Measurements from ENCODE around the gene HEATR1.

DNA sequence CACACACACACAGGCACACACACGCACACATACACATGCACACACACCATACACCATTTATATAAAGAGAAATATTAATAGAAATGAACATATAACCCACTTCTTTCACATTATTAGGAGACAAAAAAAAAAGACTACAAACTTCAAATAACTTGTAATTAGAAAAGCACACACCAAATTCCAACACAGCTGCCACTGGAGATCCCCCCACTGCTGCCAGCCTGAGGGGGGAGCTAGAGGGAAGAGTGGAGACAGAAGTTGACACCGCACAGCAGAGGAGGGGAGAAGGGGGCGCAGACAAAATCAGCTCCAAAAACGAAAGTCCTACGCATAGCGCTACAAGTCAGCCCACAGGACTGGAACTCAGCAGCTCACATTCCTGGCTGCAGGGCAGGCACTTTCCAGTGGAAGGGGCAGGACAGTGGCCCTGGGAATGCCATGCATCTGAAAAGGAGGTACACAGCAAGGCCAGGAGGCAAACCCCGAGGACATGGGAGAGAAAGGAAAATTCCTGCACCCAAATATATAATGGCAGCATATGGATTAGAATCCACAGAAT lies 44.0 kb downstream of the HEATR1 start:
- TF ChIP-seq, protein P1, sequence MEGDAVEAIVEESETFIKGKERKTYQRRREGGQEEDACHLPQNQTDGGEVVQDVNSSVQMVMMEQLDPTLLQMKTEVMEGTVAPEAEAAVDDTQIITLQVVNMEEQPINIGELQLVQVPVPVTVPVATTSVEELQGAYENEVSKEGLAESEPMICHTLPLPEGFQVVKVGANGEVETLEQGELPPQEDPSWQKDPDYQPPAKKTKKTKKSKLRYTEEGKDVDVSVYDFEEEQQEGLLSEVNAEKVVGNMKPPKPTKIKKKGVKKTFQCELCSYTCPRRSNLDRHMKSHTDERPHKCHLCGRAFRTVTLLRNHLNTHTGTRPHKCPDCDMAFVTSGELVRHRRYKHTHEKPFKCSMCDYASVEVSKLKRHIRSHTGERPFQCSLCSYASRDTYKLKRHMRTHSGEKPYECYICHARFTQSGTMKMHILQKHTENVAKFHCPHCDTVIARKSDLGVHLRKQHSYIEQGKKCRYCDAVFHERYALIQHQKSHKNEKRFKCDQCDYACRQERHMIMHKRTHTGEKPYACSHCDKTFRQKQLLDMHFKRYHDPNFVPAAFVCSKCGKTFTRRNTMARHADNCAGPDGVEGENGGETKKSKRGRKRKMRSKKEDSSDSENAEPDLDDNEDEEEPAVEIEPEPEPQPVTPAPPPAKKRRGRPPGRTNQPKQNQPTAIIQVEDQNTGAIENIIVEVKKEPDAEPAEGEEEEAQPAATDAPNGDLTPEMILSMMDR (IDR thresholded peaks at IDR 0.05), result no peak
- TF ChIP-seq POLR2A (IDR thresholded peaks at IDR 0.05), result no peak

Data from thyroid gland (tissue), 4 donors.